Uterus (tissue), 2 donors: ENCODE results near the gene RNU4-1.

Experiments used
- CTCF ChIP-seq, 4 experiments: fragments of 200-600 bp in 2 of 4; fragments of 450-650 bp in 2 of 4; sonication (generic) in 2 of 4; IDR thresholded peaks; one replicate each; pipeline ENCODE4 v1.5.1; 2016 to 2019; ENCODE audit warnings: antibody characterized with exemption in 4 of 4, mild to moderate bottlenecking in 2 of 4, moderate library complexity in 1 of 4
- POLR2A ChIP-seq, 2 donors: fragments of 450-650 bp; IDR thresholded peaks; one replicate each; pipeline ENCODE4 v1.6.1; 2016; ENCODE audit warnings: antibody characterized with exemption in 2 of 2, mild to moderate bottlenecking in 1 of 2, moderate library complexity in 1 of 2

- no peak for TF ChIP-seq CTCF (IDR thresholded peaks at IDR 0.05)
- no peak for TF ChIP-seq POLR2A (IDR thresholded peaks at IDR 0.05)
Measured at GRCh38 chr12:120249266-120249874, 43.7 kb downstream of the RNU4-1 start.
